OCI-LY3 (cell line): Measurements from ENCODE around the gene GIT1.

Source experiments
- H2AFZ ChIP-seq: fragments of 200-600, 300-600 bp; shearing (Covaris generic); 2 replicates; pipeline ENCODE4 v1.6.0; 2014; ENCODE audit warnings: antibody characterized with exemption, low read depth, low read length
- H3K27ac ChIP-seq: fragments of 200-600, 300-600 bp; sonication (generic); 2 replicates; pipeline ENCODE4 v1.5.1; 2014; ENCODE audit warnings: mild to moderate bottlenecking, low read length, moderate library complexity, mixed read lengths
- H3K27me3 ChIP-seq: fragments of 200-600, 300-600 bp; sonication (generic); 2 replicates; pipeline ENCODE4 v1.6.1; 2014; ENCODE audit warnings: low read depth, low read length, mixed read lengths
- H3K36me3 ChIP-seq: fragments of 200-600, 300-600 bp; sonication (generic); replicated peaks from 2 replicates; pipeline ENCODE3; 2014; ENCODE audit warnings: low read depth, low read length, mixed read lengths
- H3K4me1 ChIP-seq: fragments of 300-600, 200-600 bp; sonication (generic); 2 replicates; pipeline ENCODE4 v1.6.1; 2014; ENCODE audit warnings: low read length, mixed read lengths
- H3K4me2 ChIP-seq: fragments of 200-600, 300-600 bp; sonication (generic); 2 replicates; pipeline ENCODE4 v1.6.1; 2014; ENCODE audit warnings: low read length, mixed read lengths
- H3K4me3 ChIP-seq: fragments of 300-600, 200-600 bp; sonication (generic); 2 replicates; pipeline ENCODE4 v1.5.1; 2014; ENCODE audit warnings: antibody characterized with exemption, mild to moderate bottlenecking, low read length, moderate library complexity
- H3K79me2 ChIP-seq: fragments of 300-600, 200-600 bp; shearing (Covaris generic); 2 replicates; pipeline ENCODE4 v1.6.1; 2014; ENCODE audit warnings: mild to moderate bottlenecking, low read length, mixed read lengths
- H3K9ac ChIP-seq: fragments of 300-600, 200-600 bp; shearing (Covaris generic); 2 replicates; pipeline ENCODE4 v1.6.0; 2014; ENCODE audit warnings: mild to moderate bottlenecking, low read length, moderate library complexity
- H3K9me3 ChIP-seq: fragments of 200-600, 300-600 bp; shearing (Covaris generic); 2 replicates; pipeline ENCODE4 v1.6.1; 2014; ENCODE audit warnings: low read length, mixed read lengths; ENCODE audit not compliant: insufficient read depth
- H4K20me1 ChIP-seq: fragments of 200-600, 300-600 bp; sonication (generic); 2 replicates; pipeline ENCODE4 v1.6.1; 2016; ENCODE audit warnings: low read length, mixed read lengths; ENCODE audit not compliant: insufficient read depth
- EZH2phosphoT487 ChIP-seq: fragments of 200-600 bp; shearing (Covaris generic); IDR thresholded peaks from 2 replicates; pipeline ENCODE4 v1.6.1; 2018; ENCODE audit warnings: antibody characterized with exemption, mixed run types, low read depth
- TF ChIP-seq, protein P1 (sequence below): fragments of 200-600, 300-600 bp; sonication (generic); IDR thresholded peaks from 2 replicates; pipeline ENCODE4 v1.5.1; 2014; ENCODE audit warnings: antibody characterized with exemption, low read length, low read depth

The GIT1 gene

DNA sequence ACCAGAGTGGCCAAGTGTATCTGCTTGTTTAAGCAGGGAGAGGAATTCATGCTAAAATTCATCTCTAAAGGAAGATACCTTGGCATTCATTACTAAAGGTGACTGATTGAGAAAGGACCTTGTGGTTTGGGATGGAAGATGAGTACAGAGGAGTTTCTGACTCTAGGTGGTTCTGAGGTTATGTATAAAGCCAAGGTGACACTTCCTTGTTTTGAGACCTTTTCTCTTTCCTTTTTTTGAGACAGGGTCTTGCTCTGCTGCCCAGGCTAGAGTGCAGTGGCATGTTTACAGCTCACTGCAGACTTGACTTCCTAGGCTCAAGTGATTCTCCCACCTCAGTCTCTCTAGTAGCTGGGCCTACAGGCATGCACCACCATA is 31.7 kb downstream of the GIT1 start:
- no peaks in the 10 kb centered on the region for H3K9me3 ChIP-seq
- H3K4me3 ChIP-seq = no peak overlapping the region
- H4K20me1 ChIP-seq = peaks cover 4% of the 10 kb centered on the region; the same call in 1 of the 2 replicates
- no peak for TF ChIP-seq EZH2phosphoT487
- TF ChIP-seq, protein P1, sequence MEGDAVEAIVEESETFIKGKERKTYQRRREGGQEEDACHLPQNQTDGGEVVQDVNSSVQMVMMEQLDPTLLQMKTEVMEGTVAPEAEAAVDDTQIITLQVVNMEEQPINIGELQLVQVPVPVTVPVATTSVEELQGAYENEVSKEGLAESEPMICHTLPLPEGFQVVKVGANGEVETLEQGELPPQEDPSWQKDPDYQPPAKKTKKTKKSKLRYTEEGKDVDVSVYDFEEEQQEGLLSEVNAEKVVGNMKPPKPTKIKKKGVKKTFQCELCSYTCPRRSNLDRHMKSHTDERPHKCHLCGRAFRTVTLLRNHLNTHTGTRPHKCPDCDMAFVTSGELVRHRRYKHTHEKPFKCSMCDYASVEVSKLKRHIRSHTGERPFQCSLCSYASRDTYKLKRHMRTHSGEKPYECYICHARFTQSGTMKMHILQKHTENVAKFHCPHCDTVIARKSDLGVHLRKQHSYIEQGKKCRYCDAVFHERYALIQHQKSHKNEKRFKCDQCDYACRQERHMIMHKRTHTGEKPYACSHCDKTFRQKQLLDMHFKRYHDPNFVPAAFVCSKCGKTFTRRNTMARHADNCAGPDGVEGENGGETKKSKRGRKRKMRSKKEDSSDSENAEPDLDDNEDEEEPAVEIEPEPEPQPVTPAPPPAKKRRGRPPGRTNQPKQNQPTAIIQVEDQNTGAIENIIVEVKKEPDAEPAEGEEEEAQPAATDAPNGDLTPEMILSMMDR = no peak
- no peak overlapping the region for H3K9ac ChIP-seq
- H3K79me2 ChIP-seq = no peaks in the 10 kb centered on the region
- H3K36me3 ChIP-seq = peaks cover 18% of the 10 kb centered on the region
- H3K4me1 ChIP-seq = peaks cover 42% of the 10 kb centered on the region
- no peak overlapping the region for H3K27ac ChIP-seq
- no peak overlapping the region for H3K4me2 ChIP-seq
- no peak overlapping the region for H2AFZ ChIP-seq
- H3K27me3 ChIP-seq = no peaks in the 10 kb centered on the region

DNA sequence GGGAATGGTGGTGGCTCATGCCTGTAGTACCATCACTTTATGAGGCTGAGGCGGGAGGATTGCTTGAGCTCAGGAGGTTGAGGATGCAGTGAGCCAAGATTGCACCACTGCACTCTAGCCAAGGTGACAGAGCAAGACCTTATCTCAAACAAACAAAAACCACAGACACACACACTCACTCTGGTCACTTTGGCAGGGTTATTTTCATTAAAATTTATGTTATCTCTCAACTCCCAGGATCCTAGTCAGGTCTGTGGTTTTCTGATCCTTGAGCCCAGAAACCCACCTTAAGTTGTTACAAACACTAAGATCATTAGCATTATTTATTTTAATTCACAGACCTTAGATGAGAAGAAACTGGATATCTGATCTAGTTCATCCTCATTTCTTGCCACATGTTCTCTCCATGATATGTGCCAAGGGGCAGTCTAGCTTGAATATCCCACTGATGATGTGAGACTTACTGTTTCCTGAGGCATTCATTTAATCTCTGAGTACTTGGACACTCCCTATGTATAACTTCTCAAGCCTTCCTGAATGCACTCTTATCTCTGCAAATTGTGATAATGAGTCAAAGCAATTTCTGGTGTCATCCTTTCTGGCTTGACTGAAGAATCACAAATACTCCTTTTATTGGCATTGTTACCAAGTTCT is 32.2 kb downstream of the GIT1 start:
- Histone ChIP-seq H3K36me3 (peaks cover 13% of the 10 kb centered on the region), H2AFZ (no peak overlapping the region), H4K20me1 (peaks cover 4% of the 10 kb centered on the region; the same call in 1 of the 2 replicates), H3K9me3 (no peaks in the 10 kb centered on the region), H3K9ac (no peak overlapping the region), H3K4me3 (no peak overlapping the region), H3K4me2 (no peak overlapping the region), H3K4me1 (peaks cover 42% of the 10 kb centered on the region), H3K27me3 (no peaks in the 10 kb centered on the region), H3K27ac (no peak overlapping the region), H3K79me2 (no peaks in the 10 kb centered on the region)
- no peak for TF ChIP-seq EZH2phosphoT487
- TF ChIP-seq, protein P1 = no peak

DNA sequence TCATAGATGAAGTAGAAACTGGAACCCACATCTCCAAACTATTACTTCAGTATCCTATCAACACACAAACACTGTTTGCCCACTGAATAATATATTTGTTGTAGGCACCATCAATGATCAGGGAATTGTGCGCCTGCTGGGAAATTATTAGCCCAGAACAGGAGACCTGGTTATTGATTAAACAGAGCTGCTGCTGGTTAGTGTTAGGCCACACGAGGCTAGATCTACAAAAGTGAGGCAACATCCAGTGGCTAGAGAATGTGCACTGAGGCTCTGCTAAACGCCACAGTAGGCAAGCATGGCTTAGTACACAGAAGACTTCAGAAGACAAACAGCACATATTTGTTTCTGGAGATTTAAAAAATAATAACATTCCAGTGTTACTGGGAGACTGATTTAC is 33.6 kb downstream of the GIT1 start:
- Histone ChIP-seq H2AFZ (no peak overlapping the region), H3K27ac (no peak overlapping the region), H4K20me1 (peaks cover 4% of the 10 kb centered on the region), H3K4me1 (peaks cover 35% of the 10 kb centered on the region), H3K79me2 (no peaks in the 10 kb centered on the region), H3K4me3 (no peak overlapping the region), H3K36me3 (peaks cover 14% of the 10 kb centered on the region), H3K9ac (no peak overlapping the region), H3K27me3 (no peaks in the 10 kb centered on the region), H3K9me3 (no peaks in the 10 kb centered on the region), H3K4me2 (peak overlapping the region; percentile 48)
- TF ChIP-seq, protein P1 = no peak
- no peak for TF ChIP-seq EZH2phosphoT487

DNA sequence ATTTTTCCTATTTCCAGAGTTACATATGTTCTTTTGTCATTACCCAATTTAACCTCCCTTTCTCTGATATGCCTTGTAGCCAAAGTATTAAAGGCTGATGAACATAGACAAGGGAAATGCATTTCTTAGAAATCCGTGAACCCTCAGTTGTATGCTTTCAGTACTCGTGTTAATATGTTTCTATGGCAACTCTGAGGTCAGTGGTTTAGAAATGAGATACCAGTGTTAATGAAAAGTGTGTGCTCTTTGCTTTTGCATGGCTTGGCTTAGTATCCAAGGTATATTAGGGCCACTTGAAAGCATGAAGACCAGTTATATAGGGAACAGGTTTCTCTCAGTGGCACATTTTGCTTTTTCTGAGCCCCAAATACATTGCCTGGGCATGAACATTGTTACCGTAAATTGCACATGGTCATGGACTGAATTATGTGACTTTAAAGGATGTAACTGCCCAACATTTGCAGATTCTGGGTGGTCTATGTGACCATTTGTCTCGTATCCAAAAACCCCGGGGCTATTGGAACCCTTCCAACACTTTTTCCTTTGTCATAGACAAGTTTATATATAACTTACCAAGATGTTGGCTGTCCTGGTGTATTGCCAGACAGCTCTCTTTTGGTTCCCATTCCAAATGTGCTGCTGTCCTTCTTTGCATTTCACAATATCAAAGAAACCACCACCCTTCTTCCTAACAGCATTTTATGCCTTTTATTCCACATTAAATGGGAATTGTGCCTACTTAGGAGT is 40.1 kb downstream of the GIT1 start:
- H3K79me2 ChIP-seq = no peaks in the 10 kb centered on the region
- no peak overlapping the region for H3K4me3 ChIP-seq
- no peak overlapping the region for H3K27ac ChIP-seq
- no peak overlapping the region for H3K4me2 ChIP-seq
- peaks cover 14% of the 10 kb centered on the region for H3K36me3 ChIP-seq
- TF ChIP-seq EZH2phosphoT487 = no peak
- TF ChIP-seq, protein P1 = no peak
- H3K27me3 ChIP-seq = no peaks in the 10 kb centered on the region
- peaks cover 6% of the 10 kb centered on the region for H3K4me1 ChIP-seq
- H3K9ac ChIP-seq = no peak overlapping the region
- no peaks in the 10 kb centered on the region for H3K9me3 ChIP-seq
- no peaks in the 10 kb centered on the region; the same call in 1 of the 2 replicates for H4K20me1 ChIP-seq
- H2AFZ ChIP-seq = no peak overlapping the region
